NOMO-1 (cell line): ENCODE data around the gene DCTN1.
A peak's percentile ranks its signal among the peaks of the same experiment; 100 is the strongest.

Experiments
- DNase-seq, 2 experiments: peaks; one replicate each; lab custom pipeline; 2025; ENCODE audit not compliant: unreplicated experiment in 2 of 2; lab: John Stamatoyannopoulos, UW

The DCTN1 gene

DNA sequence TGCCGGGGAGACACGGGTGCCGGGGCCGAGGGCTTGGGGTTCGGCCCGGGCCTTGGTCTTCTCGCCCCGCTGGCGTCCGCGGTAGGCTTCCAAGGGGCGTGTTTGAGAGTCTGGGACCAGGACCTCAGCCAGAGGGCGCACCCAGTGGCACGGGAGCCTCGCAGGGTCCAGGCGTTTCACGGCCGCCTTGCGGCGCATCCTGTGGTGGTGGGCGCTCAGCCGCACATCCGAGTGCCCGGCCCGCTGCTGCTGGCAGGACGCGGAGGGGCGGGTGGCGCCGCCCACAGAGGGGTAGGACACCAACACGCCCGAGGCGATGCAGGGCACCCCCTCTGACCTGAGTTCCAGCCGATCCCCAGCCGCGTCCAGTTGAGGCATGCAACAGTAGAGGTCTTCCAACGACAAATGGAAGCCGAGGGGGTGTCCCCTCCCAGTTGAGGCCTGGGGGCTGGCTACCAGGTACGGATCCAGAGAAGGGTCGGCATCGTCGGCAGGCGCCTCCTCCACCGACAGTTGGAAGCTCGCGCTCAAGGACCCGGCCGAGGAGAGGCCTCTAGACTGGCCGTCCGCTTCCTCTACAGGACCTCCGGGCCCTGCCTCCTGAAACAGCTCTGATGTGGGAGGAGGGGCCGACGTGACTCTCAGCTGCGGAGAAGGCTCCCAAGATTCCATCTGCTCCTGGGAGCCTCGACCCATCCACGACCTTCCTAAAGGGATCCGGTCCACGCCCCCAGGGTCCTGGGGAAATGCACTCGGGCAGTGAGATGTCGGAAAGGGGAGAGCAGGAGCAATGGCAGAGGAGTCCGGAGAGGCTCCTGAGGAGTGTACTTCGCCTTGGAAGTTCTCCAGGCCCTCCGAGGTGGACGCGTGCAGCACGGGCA lies 35.0 kb upstream of the DCTN1 start:
- no peak for DNase-seq

DNA sequence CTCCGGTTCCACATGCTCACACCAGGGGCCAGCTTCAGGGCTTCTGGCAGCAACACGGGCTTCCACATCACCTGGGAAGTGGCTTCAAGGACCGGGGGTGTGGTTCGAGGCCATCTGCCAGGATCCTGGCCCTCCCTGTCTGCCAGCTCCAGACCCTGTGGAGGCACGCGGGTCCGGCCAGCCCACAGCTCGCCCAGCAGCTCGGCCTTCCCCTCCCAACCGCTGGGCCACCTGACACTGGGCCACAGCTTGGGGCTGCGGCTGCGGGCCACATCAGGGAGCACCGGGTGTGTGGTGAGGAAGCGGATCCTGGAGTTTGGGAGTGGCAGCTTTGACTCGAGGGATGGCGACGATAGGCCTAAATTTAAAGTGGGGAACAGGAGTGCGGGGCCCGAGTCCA lies 34.3 kb upstream of the DCTN1 start:
- no peak for DNase-seq

DNA sequence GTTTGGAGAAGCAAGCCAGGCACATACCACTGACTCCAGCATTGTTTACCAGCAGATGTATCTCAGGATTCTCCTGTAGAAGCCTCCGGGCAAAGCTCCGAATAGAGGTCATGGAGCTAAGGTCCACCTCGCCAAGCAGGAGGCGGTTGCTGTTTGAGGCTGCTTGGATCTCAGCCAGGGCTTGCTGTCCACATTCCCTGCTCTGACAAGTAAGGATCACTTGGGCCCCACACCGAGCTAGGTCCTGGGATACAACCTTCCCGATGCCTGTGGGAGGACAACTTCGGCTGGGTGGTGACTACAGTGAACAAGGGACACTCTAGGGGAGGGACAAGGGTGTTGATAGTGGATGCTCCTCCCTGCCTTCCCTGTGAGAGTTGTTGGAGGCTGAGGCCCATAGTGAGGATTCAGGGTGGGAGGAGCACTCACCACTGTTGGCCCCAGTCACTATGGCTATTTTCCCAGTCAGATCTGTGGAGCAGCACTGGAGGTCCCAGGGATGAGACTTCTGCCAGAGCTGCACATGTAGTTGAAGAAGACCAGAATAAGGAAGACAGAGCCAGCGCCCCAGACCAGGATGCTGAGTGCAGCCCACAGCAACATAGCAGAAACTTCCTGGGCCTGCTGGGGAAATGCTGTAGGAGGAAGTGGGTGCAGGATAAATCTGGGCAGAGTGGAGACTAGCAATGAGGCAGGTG lies 33.0 kb upstream of the DCTN1 start:
- no peak for DNase-seq

DNA sequence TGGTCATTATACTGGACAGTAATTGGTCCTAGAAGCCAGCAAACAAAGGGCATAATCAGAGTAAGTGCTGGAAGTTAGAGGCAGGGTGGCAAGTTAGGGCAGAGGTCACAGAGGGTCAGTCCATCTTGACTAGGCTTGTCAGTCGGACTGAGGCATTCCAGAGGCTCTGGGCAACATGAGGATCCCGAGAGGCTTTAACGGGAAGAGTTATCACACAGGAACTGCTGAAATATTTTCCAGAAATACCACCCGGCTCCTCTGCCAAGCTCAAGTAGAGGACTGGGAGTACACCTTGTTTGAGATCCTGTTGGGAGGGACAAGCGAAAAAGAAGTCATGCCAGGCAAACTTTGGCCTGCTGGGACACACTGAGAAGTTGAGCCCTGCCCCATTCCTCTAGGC lies 27.6 kb upstream of the DCTN1 start:
- no peak for DNase-seq

DNA sequence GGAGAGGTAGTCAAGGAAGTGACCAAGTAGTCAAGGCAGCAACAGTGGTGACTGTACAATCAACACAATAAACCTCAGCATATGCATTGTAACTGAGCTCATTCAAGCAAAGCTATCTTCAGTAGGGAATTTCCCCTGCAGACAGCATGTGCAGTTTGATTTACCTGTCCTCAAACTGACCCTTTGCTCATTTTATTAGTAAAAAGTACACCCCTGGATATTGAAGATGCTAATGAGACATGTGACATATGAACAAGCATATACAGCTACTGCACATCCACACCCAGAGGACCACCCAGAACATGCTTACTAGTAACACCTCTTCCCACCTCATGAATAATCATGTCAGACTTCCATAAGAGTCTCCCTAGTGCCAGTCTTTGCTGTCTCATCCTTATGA lies 25.9 kb upstream of the DCTN1 start:
- no peak for DNase-seq

DNA sequence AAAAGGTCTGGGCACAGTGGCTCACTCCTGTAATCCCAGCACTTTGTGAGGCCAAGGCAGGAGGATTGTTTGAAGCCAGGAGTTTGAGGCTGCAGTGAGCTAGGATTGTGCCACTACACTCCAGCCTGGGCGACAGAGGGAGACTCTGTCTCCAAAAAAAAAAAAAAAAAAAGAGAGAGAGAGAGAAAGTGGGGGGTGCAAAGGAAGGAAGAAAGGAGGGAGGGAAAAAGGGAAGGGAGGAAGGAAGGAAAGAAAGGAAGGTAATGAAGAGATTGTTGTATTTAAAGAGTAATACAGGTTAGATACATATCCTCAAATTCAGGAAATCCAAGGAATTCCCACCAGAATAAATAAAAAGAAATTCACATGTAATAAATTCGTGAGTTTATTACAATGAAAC lies 21.8 kb upstream of the DCTN1 start:
- DNase-seq = no peak

DNA sequence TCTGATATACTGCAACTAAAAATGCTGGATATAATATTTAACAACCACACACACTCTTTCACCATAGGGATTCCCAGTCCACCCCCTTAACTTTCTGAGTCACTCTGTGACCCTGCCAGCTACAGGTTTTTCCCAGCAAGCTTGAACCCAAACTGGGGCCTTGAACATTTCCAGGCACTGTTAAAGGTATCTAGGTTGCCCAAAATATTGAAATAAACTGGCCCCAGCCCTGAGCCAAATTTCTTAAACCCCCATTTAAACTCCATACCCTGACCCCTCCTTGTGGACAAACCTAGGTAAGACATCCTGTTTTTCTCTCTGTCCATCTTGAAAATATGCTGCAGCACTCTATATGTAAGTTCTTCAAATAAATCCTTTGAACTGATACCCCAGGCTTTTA lies 19.7 kb upstream of the DCTN1 start:
- DNase-seq = peak; percentile 20 to 39

DNA sequence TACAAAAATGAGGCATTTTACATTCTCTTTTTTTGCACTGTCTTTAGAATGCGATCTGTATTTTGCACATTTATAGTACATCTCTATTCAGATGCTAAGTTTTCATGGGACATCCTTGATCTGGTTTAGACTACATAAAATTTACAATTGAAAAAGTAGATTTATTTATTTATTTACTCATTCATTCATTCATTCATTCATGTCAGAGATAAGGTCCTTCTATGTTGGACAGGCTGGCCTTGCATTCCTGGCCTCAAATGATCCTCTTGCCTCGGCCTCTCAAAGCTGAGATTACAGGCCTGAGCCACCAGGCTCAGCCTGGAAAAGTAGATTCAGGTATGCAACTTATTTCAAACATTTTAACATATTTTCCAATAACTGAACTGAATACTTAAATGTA lies 16.0 kb upstream of the DCTN1 start:
- DNase-seq = no peak

DNA sequence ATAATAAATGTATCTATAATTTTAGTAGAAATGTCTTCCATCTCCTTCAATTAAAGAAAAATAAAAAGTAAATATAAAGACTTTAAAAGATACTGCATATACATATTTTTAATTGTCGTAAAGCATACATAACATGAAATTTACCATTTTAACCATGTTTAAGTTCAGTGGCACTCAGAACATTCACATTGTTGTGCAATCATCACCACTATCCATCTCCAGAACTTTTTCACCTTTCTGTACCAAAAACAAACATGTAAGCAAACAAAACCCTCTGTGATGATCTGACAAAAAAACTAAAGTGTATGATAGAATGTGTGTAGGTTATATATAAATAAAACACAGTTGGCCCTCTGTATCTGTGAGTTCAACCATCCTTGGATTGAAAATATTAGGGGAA lies 13.4 kb upstream of the DCTN1 start:
- DNase-seq = no peak

GRCh38 chr2:74392449-74392743 lies 12.3 kb upstream of the DCTN1 start:
- no peak for DNase-seq

- DNase-seq = peak; percentile 70 to 89
These were observed 11.7 kb upstream of the DCTN1 start for GRCh38 chr2:74391580-74392448.

DNA sequence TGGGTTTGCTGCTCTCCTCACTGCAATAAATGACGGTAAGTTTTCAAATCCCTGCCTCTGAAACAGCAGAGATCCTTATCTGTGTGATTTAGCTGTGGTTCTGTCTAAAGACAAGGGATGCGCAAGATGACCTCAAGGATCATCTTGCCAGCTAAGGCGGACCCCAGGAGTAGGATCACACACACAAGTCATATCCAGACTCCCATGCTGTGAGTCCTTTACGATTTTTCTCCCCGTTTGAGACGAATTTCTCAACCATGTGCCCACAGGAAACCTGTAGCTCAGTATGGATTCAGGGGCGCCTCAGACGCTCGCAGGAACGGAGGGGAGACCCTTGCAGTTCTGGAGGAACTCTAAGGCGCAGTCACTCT lies 11.1 kb upstream of the DCTN1 start:
- no peak for DNase-seq

DNA sequence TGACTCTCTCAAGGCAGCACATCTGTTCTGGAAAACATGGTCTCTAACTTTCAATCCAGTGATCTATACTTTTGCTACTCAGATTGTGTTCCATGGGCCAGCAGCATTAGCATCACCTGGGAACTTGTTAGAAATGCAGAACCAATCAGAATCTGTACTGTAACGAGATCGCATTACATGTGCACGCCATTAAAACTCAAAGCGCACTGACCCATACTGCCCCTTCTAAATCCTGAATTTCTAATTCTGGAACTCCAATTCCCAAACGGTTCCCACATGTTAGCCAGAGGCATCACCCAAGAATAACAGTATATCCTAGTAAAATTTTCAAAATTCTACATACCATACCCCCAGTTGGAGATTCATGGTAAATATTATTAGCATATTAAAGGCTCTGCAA lies 10.5 kb upstream of the DCTN1 start:
- DNase-seq = no peak

DNA sequence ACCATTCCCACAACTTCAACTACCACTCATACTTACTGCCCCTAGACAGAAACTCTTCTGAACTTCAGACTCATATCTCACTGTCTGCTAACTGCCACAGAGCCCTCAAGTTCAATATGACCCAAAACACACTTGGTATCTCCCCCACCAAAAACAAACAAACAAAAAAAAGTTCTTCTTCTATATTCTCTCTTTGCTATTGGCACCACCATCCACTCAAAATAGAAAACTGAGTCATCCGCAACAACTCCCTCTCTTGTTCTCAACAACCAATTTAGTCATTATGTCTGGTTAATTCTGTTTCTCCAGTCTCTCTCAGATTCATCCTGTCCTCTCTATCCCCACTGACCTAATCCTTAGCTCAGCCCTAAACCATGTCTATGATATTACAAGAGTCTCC lies 7.2 kb upstream of the DCTN1 start:
- DNase-seq = no peak

- no peak for DNase-seq
These were observed 5.3 kb upstream of the DCTN1 start for GRCh38 chr2:74385396-74385795.

GRCh38 chr2:74384051-74384450 lies 3.9 kb upstream of the DCTN1 start:
- no peak for DNase-seq

GRCh38 chr2:74383254-74383653 lies 3.1 kb upstream of the DCTN1 start:
- no peak for DNase-seq

DNA sequence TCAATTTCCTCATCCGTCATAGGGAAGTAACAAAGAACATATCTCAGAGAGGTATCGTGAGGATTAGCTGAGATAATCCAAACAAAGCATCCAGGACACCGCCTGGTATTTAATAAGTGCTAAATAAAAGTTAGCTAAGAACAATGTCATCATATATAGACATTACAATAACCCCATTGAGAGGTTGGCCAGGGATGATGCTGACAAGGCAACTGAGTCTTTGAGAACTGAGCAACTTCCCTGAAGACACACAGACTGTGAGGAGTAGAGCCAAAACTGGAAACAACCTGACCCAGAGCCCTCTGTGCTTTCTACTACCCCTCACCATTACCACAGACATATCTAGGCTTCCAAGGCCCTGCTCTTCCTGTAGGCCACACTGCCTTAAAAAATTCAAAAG lies 1.6 kb upstream of the DCTN1 start:
- no peak for DNase-seq

DNA sequence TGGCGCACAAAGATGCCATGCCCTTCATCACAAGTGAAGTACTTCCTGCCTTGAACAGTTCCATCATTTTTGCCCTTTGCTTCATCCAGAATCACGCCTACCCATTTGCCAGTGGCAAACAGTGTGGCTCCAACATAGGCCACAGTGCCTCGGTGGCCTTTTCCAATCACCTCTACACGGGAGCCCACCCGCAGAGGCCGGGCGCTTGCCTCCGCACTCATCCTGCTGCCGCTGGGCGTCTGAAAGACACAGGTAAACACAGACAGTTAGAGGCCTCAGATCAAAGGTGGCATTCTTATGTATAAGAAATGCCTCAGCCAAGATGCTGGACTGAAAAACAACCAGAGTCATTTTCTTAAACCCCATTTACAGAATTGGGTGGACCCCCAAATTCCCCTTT lies 2.1 kb downstream of the DCTN1 start:
- no peak for DNase-seq

- DNase-seq = no peak
These were observed 4.3 kb downstream of the DCTN1 start for GRCh38 chr2:74375838-74376237.

DNA sequence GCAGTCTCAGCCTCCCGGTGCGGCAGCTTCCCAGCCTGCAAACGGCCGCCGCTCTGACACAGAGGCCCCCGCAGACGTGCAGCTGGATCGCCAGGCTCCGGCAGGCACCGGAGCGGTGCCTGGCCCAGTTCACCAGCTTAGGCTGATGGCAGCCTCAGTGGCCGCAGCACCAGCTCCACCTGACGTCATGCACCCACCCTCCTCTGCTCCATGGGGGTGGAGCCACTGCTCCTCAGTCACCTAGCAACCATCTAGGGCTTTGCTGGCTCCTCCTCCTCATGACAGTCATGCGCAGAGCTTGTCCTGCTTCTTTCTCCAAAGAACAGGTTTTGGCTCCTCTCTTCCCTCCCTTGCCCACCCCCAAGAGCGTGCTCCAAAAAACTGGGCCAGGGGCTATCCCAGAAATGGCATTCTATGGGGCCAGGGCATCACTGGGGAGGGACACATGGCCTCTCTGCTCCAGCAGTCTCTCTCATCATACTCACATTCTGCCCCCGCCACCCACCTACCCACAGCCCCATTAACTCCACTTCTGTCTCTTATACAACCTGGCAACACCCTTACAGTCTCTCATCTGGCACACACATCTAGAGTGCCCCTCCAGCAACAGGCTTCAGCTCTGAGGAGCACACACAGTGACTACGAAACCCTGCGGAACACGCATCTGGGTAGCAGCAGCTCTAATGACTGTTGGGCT lies 5.5 kb downstream of the DCTN1 start:
- no peak for DNase-seq
